Measurements from ENCODE around the gene ID2. TPM values are rescaled to one million over a fixed set of nuclear protein-coding genes. Genes with fewer than 3 reads are reported as not detected.
A peak's percentile ranks its signal among the peaks of the same experiment; 100 is the strongest.

Gene ID2
- total and polyA plus RNA-seq, 2 of the 13 experiments (the other 11 are each of a cell fraction or from before 2014, with no cell fraction given) = 214 to 719 TPM

DNA sequence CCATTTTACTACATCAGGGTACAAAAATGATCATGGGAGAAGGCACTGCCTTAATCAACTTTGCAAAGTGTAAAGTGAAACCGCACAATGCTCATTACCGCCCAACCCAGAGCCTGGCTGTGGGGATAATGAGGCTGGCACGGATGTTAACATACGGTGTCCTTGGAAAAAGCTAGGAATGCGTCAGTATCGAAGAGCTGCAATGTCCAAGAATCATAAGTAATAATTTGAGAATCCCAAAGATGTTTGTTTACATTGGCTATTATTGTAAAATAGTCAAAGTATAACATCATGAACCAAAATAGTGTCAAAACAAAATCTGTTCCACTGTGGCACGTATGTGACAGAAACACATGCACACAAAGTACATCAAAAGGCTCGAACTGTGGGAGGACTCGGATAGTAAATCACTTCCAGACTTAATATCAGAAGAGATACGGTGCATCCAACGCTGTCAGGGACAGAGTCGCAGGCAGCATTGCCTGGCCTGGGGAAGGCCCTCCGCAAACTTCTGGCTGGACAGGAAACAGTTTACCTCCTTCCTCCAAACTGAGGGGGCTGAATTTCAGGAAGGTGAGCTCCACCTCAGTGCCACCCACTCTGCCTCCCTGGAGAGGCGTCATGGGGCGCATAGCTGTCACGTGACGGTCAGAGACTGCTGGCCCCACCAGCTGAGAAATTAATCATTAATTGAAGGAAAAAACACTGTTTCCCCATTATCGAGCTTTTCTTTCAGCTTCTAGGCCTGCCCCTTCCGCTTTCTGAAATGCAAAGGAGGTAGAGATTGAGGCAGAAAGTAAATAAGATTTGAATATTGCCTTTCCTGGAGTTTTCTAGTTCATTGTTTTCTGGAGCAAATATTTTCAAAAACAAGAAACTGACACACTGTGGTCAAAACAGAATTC lies 1.8 kb upstream of the ID2 start (continued):
- TF ChIP-seq, protein P1, sequence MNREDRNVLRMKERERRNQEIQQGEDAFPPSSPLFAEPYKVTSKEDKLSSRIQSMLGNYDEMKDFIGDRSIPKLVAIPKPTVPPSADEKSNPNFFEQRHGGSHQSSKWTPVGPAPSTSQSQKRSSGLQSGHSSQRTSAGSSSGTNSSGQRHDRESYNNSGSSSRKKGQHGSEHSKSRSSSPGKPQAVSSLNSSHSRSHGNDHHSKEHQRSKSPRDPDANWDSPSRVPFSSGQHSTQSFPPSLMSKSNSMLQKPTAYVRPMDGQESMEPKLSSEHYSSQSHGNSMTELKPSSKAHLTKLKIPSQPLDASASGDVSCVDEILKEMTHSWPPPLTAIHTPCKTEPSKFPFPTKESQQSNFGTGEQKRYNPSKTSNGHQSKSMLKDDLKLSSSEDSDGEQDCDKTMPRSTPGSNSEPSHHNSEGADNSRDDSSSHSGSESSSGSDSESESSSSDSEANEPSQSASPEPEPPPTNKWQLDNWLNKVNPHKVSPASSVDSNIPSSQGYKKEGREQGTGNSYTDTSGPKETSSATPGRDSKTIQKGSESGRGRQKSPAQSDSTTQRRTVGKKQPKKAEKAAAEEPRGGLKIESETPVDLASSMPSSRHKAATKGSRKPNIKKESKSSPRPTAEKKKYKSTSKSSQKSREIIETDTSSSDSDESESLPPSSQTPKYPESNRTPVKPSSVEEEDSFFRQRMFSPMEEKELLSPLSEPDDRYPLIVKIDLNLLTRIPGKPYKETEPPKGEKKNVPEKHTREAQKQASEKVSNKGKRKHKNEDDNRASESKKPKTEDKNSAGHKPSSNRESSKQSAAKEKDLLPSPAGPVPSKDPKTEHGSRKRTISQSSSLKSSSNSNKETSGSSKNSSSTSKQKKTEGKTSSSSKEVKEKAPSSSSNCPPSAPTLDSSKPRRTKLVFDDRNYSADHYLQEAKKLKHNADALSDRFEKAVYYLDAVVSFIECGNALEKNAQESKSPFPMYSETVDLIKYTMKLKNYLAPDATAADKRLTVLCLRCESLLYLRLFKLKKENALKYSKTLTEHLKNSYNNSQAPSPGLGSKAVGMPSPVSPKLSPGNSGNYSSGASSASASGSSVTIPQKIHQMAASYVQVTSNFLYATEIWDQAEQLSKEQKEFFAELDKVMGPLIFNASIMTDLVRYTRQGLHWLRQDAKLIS (CRISPR knock-in tag; IDR thresholded peaks at IDR 0.05) = 0 out of 2 replicates have a peak, but pooled peaks have one; percentile 64
- no peak for TF ChIP-seq HNRNPL (IDR thresholded peaks at IDR 0.05; ENCODE audit: low read depth, low read length)
- TF ChIP-seq GABPB1 (CRISPR knock-in tag; IDR thresholded peaks at IDR 0.05) = peak; percentile 77
- TF ChIP-seq, protein P2, sequence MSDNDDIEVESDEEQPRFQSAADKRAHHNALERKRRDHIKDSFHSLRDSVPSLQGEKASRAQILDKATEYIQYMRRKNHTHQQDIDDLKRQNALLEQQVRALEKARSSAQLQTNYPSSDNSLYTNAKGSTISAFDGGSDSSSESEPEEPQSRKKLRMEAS (IDR thresholded peaks at IDR 0.05) = peak; percentile 87
- peak; percentile 96; the same call in 1 of the 2 replicates for TF ChIP-seq GLI4 (CRISPR knock-in tag; IDR thresholded peaks at IDR 0.05; ENCODE audit: borderline replicate concordance)
- peak; percentile 76 for TF ChIP-seq POGZ (CRISPR knock-in tag; IDR thresholded peaks at IDR 0.05)
- TF ChIP-seq ZNF660 (CRISPR knock-in tag; IDR thresholded peaks at IDR 0.05; ENCODE audit: borderline replicate concordance, low read depth) = no peak
- no peak for TF ChIP-seq ATRX (CRISPR knock-in tag; IDR thresholded peaks at IDR 0.05; ENCODE audit: borderline replicate concordance)
- TF ChIP-seq NFKBIZ (CRISPR knock-in tag; IDR thresholded peaks at IDR 0.05) = peak; percentile 56; the same call in 1 of the 2 replicates
- TF ChIP-seq ZSCAN22 (CRISPR knock-in tag; IDR thresholded peaks at IDR 0.05) = no peak
- TF ChIP-seq, protein P3, sequence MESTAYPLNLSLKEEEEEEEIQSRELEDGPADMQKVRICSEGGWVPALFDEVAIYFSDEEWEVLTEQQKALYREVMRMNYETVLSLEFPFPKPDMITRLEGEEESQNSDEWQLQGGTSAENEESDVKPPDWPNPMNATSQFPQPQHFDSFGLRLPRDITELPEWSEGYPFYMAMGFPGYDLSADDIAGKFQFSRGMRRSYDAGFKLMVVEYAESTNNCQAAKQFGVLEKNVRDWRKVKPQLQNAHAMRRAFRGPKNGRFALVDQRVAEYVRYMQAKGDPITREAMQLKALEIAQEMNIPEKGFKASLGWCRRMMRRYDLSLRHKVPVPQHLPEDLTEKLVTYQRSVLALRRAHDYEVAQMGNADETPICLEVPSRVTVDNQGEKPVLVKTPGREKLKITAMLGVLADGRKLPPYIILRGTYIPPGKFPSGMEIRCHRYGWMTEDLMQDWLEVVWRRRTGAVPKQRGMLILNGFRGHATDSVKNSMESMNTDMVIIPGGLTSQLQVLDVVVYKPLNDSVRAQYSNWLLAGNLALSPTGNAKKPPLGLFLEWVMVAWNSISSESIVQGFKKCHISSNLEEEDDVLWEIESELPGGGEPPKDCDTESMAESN (CRISPR knock-in tag; conservative IDR thresholded peaks at IDR 0.05) = peak; percentile 85; the same call in 1 of the 2 replicates
- TF ChIP-seq ETV6 (CRISPR knock-in tag; conservative IDR thresholded peaks at IDR 0.05) = 0 out of 2 replicates have a peak, but pooled peaks have one; percentile 60
- peak; percentile 71; the same call in 1 of the 2 replicates for TF ChIP-seq MIER2 (CRISPR knock-in tag; IDR thresholded peaks at IDR 0.05)
- TF ChIP-seq, protein P4, sequence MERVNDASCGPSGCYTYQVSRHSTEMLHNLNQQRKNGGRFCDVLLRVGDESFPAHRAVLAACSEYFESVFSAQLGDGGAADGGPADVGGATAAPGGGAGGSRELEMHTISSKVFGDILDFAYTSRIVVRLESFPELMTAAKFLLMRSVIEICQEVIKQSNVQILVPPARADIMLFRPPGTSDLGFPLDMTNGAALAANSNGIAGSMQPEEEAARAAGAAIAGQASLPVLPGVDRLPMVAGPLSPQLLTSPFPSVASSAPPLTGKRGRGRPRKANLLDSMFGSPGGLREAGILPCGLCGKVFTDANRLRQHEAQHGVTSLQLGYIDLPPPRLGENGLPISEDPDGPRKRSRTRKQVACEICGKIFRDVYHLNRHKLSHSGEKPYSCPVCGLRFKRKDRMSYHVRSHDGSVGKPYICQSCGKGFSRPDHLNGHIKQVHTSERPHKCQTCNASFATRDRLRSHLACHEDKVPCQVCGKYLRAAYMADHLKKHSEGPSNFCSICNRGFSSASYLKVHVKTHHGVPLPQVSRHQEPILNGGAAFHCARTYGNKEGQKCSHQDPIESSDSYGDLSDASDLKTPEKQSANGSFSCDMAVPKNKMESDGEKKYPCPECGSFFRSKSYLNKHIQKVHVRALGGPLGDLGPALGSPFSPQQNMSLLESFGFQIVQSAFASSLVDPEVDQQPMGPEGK (CRISPR knock-in tag; IDR thresholded peaks at IDR 0.05) = peak; percentile 96
- peak in 1 of 2 experiments; percentile 12; a peak in 1 of 4 replicates for TF ChIP-seq NR2F1 (CRISPR knock-in tag; IDR thresholded peaks at IDR 0.05)
- TF ChIP-seq ZNF256 (CRISPR knock-in tag; conservative IDR thresholded peaks at IDR 0.05) = no peak
- no peak for TF ChIP-seq MAFG (CRISPR knock-in tag; IDR thresholded peaks at IDR 0.05)
- TF ChIP-seq, protein P5, sequence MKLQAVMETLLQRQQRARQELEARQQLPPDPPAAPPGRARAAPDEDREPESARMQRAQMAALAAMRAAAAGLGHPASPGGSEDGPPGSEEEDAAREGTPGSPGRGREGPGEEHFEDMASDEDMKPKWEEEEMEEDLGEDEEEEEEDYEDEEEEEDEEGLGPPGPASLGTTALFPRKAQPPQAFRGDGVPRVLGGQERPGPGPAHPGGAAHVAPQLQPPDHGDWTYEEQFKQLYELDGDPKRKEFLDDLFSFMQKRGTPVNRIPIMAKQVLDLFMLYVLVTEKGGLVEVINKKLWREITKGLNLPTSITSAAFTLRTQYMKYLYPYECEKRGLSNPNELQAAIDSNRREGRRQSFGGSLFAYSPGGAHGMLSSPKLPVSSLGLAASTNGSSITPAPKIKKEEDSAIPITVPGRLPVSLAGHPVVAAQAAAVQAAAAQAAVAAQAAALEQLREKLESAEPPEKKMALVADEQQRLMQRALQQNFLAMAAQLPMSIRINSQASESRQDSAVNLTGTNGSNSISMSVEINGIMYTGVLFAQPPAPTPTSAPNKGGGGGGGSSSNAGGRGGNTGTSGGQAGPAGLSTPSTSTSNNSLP (IDR thresholded peaks at IDR 0.05; ENCODE audit: low read depth, low read length) = peak; percentile 96
- no peak for TF ChIP-seq ZNF234 (CRISPR knock-in tag; conservative IDR thresholded peaks at IDR 0.05)

Measured in HepG2 (cell line).